ENCODE measurements around the gene XXYLT1.

GRCh38 chr3:195284842-195285241, 13.9 kb upstream of the XXYLT1 start:
- TF ChIP-seq CTCF (optimal IDR thresholded peaks at IDR 0.05 in 1 of 3, IDR thresholded peaks at IDR 0.05 in 1 of 3, conservative IDR thresholded peaks at IDR 0.05 in 1 of 3; ENCODE audit: extremely low read depth in 1 of 3, insufficient read depth in 2 of 3, low read length in 3 of 3) (no peak), EZH2 (IDR thresholded peaks at IDR 0.05; ENCODE audit: low read length) (no peak)
